ENCODE data around the gene DOK5. TPM values are rescaled to one million over a fixed set of nuclear protein-coding genes. Genes with fewer than 3 reads are reported as not detected.

Gene DOK5
- total and polyA plus RNA-seq, 2 of the 8 experiments (the other 6 are each of a cell fraction or from before 2014, with no cell fraction given): 8.9 to 15.0 TPM

GRCh38 chr20:54631059-54631458 is 155.7 kb downstream of the DOK5 start (continued):
- TF ChIP-seq CHD7 (IDR thresholded peaks at IDR 0.05; ENCODE audit: insufficient replicate concordance, low read length) (no peak), GTF2F1 (IDR thresholded peaks at IDR 0.05; ENCODE audit: borderline replicate concordance, low read depth, low read length) (no peak), POLR2A (IDR thresholded peaks at IDR 0.05; ENCODE audit: control extremely low read depth in 1 of 2, low read depth in 2 of 2, low read length in 2 of 2) (no peak), SIN3A (conservative IDR thresholded peaks at IDR 0.05 in 1 of 2, IDR thresholded peaks at IDR 0.05 in 1 of 2; ENCODE audit: low read depth in 1 of 2, low read length in 2 of 2) (no peak)
